Mammary epithelial cell (primary cell): ENCODE data around the gene AGAP1.

Source experiments
- EZH2 ChIP-seq: IDR thresholded peaks from 2 replicates; pipeline ENCODE4 v1.6.1; 2012; ENCODE audit warnings: low read length, inconsistent platforms, borderline replicate concordance
- TF ChIP-seq, protein P1 (sequence below), 2 donors: IDR thresholded peaks in 1 of 2; conservative IDR thresholded peaks in 1 of 2; 2 replicates each; pipeline ENCODE4 v1.5.1; 2011 to 2012; ENCODE audit warnings: inconsistent platforms in 2 of 2, low read length in 2 of 2, mild to moderate bottlenecking in 2 of 2, control low read depth in 1 of 2, low read depth in 1 of 2; ENCODE audit not compliant: insufficient read depth in 1 of 2; ENCODE audit errors: extremely low read depth in 1 of 2

DNA sequence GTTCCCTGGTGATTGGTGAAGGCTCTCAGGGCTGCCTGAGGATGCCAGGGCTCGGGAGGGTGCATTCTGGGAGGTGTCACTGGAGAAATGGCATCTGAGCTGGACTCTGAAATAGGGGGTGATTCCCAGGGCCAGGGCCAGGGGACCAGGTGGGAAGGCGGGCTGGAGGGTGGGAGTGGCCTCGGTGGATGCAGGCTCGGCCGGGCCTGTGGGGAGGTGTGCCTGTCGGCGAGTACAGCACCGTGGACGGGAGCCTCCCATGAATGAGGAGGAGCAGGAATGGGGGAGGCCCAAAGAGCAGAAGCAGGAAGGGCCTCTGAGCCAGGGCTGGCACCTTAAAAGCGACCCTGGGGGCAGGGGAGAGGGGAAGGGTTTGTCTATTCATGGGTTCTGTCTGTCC lies 557.5 kb downstream of the AGAP1 start:
- TF ChIP-seq, protein P1, sequence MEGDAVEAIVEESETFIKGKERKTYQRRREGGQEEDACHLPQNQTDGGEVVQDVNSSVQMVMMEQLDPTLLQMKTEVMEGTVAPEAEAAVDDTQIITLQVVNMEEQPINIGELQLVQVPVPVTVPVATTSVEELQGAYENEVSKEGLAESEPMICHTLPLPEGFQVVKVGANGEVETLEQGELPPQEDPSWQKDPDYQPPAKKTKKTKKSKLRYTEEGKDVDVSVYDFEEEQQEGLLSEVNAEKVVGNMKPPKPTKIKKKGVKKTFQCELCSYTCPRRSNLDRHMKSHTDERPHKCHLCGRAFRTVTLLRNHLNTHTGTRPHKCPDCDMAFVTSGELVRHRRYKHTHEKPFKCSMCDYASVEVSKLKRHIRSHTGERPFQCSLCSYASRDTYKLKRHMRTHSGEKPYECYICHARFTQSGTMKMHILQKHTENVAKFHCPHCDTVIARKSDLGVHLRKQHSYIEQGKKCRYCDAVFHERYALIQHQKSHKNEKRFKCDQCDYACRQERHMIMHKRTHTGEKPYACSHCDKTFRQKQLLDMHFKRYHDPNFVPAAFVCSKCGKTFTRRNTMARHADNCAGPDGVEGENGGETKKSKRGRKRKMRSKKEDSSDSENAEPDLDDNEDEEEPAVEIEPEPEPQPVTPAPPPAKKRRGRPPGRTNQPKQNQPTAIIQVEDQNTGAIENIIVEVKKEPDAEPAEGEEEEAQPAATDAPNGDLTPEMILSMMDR (conservative IDR thresholded peaks at IDR 0.05 in 1 of 2, IDR thresholded peaks at IDR 0.05 in 1 of 2; ENCODE audit: extremely low read depth in 1 of 2, insufficient read depth in 1 of 2, low read depth in 1 of 2, low read length in 2 of 2), result no peak
- no peak for TF ChIP-seq EZH2
